ENCODE measurements around the gene PTCH2.

GRCh38 chr1:44819608-44820327 lies 23.3 kb downstream of the PTCH2 start:
- TF ChIP-seq CTCF (IDR thresholded peaks at IDR 0.05) (peak; percentile 22), EZH2phosphoT487 (IDR thresholded peaks at IDR 0.05) (no peak), EZH2 (IDR thresholded peaks at IDR 0.05) (no peak)

Data from neural progenitor cell (in vitro differentiated cells).